K562 (cell line): ENCODE data around the gene DPP9. TPM values are rescaled to one million over a fixed set of nuclear protein-coding genes. Genes with fewer than 3 reads are reported as not detected.
A peak's percentile ranks its signal among the peaks of the same experiment; 100 is the strongest.

ENCODE experiments used
- BMI1 ChIP-seq: fragments of 150-350 bp; IDR thresholded peaks from 2 replicates; pipeline ENCODE4 v1.6.1; 2014; ENCODE audit warnings: low read length
- CSDE1 ChIP-seq, 2 experiments: fragments of 450-650 bp; IDR thresholded peaks; 2 replicates each; pipeline ENCODE4 v1.6.1; 2016; ENCODE audit warnings: mild to moderate bottlenecking in 1 of 2
- DPF2 ChIP-seq: fragments of 450-650 bp; IDR thresholded peaks from 2 replicates; pipeline ENCODE4 v1.6.1; 2016
- EGR1 ChIP-seq: fragments of 450-650 bp; conservative IDR thresholded peaks from 2 replicates; pipeline ENCODE4 v1.6.1; 2017; ENCODE audit warnings: mild to moderate bottlenecking
- ILF3 ChIP-seq: fragments of 450-650 bp; IDR thresholded peaks from 2 replicates; pipeline ENCODE4 v1.6.1; 2018; ENCODE audit warnings: antibody characterized with exemption, mild to moderate bottlenecking, moderate library complexity, borderline replicate concordance
- MYC ChIP-seq, 2 experiments: fragments of 250-450 bp in 1 of 2; sonication (Bioruptor Pico) in 1 of 2; IDR thresholded peaks; 2 replicates each; pipeline versions ENCODE4 v1.5.1 to v1.6.1; 2012 to 2021; ENCODE audit warnings: low read depth in 2 of 2, borderline replicate concordance in 1 of 2, improper control_type of control experiment in 1 of 2, low read length in 1 of 2, mild to moderate bottlenecking in 1 of 2, moderate library complexity in 1 of 2
- NCOA6 ChIP-seq: fragments of 450-650 bp; IDR thresholded peaks from 2 replicates; pipeline ENCODE4 v1.6.1; 2017; ENCODE audit warnings: mild to moderate bottlenecking
- NR2C1 ChIP-seq, 2 experiments: fragments of 450-650 bp; IDR thresholded peaks; 2 replicates each; pipeline ENCODE4 v1.6.1; 2017; ENCODE audit warnings: mild to moderate bottlenecking in 2 of 2, antibody characterized with exemption in 1 of 2, inconsistent platforms in 1 of 2, missing compliant biosample characterization in 1 of 2, missing genetic modification characterization in 1 of 2
- OTX1 ChIP-seq: fragments of 450-650 bp; formaldehyde crosslinking; IDR thresholded peaks from 2 replicates; pipeline ENCODE4 v1.4.0; 2022; ENCODE audit warnings: mild to moderate bottlenecking
- PTBP1 ChIP-seq: fragments of 200-400 bp; formaldehyde crosslinking; IDR thresholded peaks from 2 replicates; pipeline ENCODE4 v1.6.1; 2017; ENCODE audit warnings: low read depth, low read length
- RNF2 ChIP-seq: sonication (generic); IDR thresholded peaks from 2 replicates; pipeline ENCODE4 v1.6.1; 2016
- SMAD1 ChIP-seq: fragments of 150-350 bp; IDR thresholded peaks from 2 replicates; pipeline ENCODE4 v1.6.1; 2014; ENCODE audit warnings: low read length, low read depth; ENCODE audit not compliant: partially characterized antibody
- SP2 ChIP-seq: IDR thresholded peaks from 2 replicates; pipeline ENCODE4 v1.6.1; 2011; ENCODE audit warnings: mild to moderate bottlenecking, low read depth, low read length, moderate library complexity; ENCODE audit not compliant: poor library complexity, severe bottlenecking; ENCODE audit errors: extremely low read depth
- ZNF436 ChIP-seq: fragments of 250-450, 450-650 bp; sonication (Bioruptor Pico); formaldehyde crosslinking; IDR thresholded peaks from 2 replicates; pipeline ENCODE4 v1.7.0; 2020; ENCODE audit warnings: mild to moderate bottlenecking
- polyA plus RNA-seq, 8 experiments: library from polyadenylated mRNA; depleted of rRNA in 4 of 8; stranded (reverse) in 5 of 8; unstranded in 3 of 8; fragments of >200 nt; fragmentation: Nextera tagmentation in 2 of 8; fragmentation: Illumina TruSeq in 1 of 8; extraction: Ambion mirVana in 2 of 8; extraction: Trizol in 1 of 8; gene quantifications; 2 replicates each; pipeline versions ENCODE4 v1.2.1 to v1.2.3, GENCODE V29; 2011 to 2014; ENCODE audit warnings: inconsistent platforms in 1 of 8, missing spikeins in 1 of 8
- total RNA-seq, 7 experiments: library from RNA; depleted of rRNA in 6 of 7; stranded (reverse); fragments of >200 nt in 6 of 7; fragmentation: Illumina TruSeq in 2 of 7; extraction: Trizol in 2 of 7; gene quantifications; 2 replicates each; pipeline versions ENCODE4 v1.2.1 to v1.2.3, GENCODE V29; 2011 to 2021; ENCODE audit warnings: low replicate concordance in 1 of 7
- TF ChIP-seq, protein P1 (sequence below): sonication (generic); formaldehyde crosslinking; IDR thresholded peaks from 2 replicates; pipeline ENCODE4 v1.8.0; 2022; ENCODE audit warnings: missing genetic modification reagents, mild to moderate bottlenecking, moderate library complexity, borderline replicate concordance
- TF ChIP-seq, protein P2 (sequence below), 2 experiments: fragments of 450-650 bp in 1 of 2; sonication (generic) in 1 of 2; formaldehyde crosslinking; conservative IDR thresholded peaks; 2 replicates each; pipeline versions ENCODE4 v1.4.0 to v1.8.1; 2020 to 2022; ENCODE audit warnings: mild to moderate bottlenecking in 1 of 2, missing genetic modification reagents in 1 of 2
- TF ChIP-seq, protein P3 (sequence below): fragments of 250-450 bp; sonication (Bioruptor Pico); IDR thresholded peaks from 2 replicates; pipeline ENCODE4 v1.4.0; 2020; ENCODE audit warnings: borderline replicate concordance
- TF ChIP-seq, protein P4 (sequence below), 2 experiments: fragments of 450-650 bp; conservative IDR thresholded peaks; 2 replicates each; pipeline ENCODE4 v1.6.1; 2017; ENCODE audit warnings: mild to moderate bottlenecking in 2 of 2, moderate library complexity in 2 of 2
- TF ChIP-seq, protein P5 (sequence below): IDR thresholded peaks from 2 replicates; pipeline ENCODE4 v1.6.1; 2011; ENCODE audit warnings: borderline replicate concordance, low read depth, mild to moderate bottlenecking, moderate library complexity, low read length; ENCODE audit not compliant: insufficient read depth, poor library complexity, severe bottlenecking

Gene DPP9
- total and polyA plus RNA-seq, 9 of the 15 experiments (the other 6 are each of a cell fraction or from before 2014, with no cell fraction given) = 0.90 to 66.7 (median 24.5) TPM

DNA sequence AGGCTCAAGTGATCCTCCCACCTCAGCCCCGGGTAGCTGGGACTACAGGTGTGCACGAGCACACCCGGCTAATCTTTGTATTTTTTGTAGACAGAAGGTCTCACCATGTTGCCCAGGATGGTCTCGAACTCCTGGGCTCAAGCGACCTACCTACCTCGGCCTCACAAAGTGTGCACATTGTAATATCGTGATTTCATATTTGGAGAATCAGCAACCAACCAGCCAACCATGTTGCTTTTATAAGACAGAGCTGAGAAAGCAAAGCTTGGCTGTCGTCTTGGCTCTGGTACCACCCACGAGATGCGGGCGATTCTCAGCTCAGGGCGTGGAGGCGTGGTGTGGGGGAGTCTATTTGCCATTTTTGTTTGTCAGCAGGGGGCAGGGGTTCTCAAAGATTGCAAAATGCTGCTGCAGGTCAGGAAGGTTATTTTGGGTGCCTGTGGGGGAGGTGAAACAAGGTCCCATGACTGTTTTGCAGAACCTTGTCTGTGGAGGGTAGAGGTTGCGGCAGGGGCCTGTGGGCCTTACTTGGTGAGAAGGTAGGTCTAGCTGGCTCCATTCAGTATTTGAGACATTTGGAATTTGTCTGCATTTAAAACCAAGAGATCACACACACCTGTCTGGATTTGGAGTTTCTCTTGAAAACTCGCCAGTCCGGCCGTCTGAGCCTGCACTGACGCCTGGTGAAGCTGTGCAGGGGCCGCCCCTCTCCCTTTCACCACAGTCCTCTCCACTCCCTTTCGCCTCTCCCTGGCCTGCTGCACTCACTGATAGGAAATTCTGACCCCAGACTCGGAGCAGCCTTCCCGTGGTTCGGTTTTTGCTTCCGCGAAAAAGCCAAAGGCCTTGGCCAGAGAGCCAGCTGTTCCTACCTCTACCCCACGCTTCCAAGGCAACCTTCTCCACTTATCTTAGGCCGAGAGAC, 68.9 kb downstream of the DPP9 start (continued):
- TF ChIP-seq, protein P1, sequence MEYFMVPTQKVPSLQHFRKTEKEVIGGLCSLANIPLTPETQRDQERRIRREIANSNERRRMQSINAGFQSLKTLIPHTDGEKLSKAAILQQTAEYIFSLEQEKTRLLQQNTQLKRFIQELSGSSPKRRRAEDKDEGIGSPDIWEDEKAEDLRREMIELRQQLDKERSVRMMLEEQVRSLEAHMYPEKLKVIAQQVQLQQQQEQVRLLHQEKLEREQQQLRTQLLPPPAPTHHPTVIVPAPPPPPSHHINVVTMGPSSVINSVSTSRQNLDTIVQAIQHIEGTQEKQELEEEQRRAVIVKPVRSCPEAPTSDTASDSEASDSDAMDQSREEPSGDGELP = peak; percentile 14; the same call in 1 of the 2 replicates
- TF ChIP-seq OTX1 (CRISPR knock-in tag) = 0 out of 2 replicates have a peak, but pooled peaks have one; percentile 33
- TF ChIP-seq CSDE1 (IDR thresholded peaks at IDR 0.05) = no peak
- no peak for TF ChIP-seq BMI1
- TF ChIP-seq SMAD1 = no peak
- TF ChIP-seq, protein P2, sequence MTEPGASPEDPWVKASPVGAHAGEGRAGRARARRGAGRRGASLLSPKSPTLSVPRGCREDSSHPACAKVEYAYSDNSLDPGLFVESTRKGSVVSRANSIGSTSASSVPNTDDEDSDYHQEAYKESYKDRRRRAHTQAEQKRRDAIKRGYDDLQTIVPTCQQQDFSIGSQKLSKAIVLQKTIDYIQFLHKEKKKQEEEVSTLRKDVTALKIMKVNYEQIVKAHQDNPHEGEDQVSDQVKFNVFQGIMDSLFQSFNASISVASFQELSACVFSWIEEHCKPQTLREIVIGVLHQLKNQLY (CRISPR knock-in tag; conservative IDR thresholded peaks at IDR 0.05) = no peak
- TF ChIP-seq NCOA6 = no peak
- TF ChIP-seq, protein P3, sequence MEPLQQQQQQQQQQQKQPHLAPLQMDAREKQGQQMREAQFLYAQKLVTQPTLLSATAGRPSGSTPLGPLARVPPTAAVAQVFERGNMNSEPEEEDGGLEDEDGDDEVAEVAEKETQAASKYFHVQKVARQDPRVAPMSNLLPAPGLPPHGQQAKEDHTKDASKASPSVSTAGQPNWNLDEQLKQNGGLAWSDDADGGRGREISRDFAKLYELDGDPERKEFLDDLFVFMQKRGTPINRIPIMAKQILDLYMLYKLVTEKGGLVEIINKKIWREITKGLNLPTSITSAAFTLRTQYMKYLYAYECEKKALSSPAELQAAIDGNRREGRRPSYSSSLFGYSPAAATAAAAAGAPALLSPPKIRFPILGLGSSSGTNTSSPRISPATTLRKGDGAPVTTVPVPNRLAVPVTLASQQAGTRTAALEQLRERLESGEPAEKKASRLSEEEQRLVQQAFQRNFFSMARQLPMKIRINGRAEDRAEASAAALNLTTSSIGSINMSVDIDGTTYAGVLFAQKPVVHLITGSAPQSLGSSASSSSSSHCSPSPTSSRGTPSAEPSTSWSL (CRISPR knock-in tag) = no peak
- TF ChIP-seq RNF2 = peak; percentile 51; the same call in 1 of the 2 replicates
- TF ChIP-seq, protein P4, sequence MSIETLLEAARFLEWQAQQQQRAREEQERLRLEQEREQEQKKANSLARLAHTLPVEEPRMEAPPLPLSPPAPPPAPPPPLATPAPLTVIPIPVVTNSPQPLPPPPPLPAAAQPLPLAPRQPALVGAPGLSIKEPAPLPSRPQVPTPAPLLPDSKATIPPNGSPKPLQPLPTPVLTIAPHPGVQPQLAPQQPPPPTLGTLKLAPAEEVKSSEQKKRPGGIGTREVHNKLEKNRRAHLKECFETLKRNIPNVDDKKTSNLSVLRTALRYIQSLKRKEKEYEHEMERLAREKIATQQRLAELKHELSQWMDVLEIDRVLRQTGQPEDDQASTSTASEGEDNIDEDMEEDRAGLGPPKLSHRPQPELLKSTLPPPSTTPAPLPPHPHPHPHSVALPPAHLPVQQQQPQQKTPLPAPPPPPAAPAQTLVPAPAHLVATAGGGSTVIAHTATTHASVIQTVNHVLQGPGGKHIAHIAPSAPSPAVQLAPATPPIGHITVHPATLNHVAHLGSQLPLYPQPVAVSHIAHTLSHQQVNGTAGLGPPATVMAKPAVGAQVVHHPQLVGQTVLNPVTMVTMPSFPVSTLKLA (conservative IDR thresholded peaks at IDR 0.05) = 0 out of 4 replicates have a peak, but pooled peaks of 1 of the 2 experiments have one; percentile 43
- TF ChIP-seq PTBP1 = no peak
- TF ChIP-seq, protein P5, sequence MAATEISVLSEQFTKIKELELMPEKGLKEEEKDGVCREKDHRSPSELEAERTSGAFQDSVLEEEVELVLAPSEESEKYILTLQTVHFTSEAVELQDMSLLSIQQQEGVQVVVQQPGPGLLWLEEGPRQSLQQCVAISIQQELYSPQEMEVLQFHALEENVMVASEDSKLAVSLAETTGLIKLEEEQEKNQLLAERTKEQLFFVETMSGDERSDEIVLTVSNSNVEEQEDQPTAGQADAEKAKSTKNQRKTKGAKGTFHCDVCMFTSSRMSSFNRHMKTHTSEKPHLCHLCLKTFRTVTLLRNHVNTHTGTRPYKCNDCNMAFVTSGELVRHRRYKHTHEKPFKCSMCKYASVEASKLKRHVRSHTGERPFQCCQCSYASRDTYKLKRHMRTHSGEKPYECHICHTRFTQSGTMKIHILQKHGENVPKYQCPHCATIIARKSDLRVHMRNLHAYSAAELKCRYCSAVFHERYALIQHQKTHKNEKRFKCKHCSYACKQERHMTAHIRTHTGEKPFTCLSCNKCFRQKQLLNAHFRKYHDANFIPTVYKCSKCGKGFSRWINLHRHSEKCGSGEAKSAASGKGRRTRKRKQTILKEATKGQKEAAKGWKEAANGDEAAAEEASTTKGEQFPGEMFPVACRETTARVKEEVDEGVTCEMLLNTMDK = no peak
- peak; percentile 91 for TF ChIP-seq EGR1
- no peak for TF ChIP-seq SP2
- 0 out of 2 replicates have a peak, but pooled peaks have one; percentile 13 for TF ChIP-seq MYC (IDR thresholded peaks at IDR 0.05; ENCODE audit: low read depth, low read length)
- TF ChIP-seq MYC (CRISPR knock-in tag; IDR thresholded peaks at IDR 0.05; ENCODE audit: borderline replicate concordance, low read depth) = no peak
- 0 out of 2 replicates have a peak, but pooled peaks have one; percentile 33 for TF ChIP-seq DPF2
- TF ChIP-seq ILF3 = no peak
- TF ChIP-seq ZNF436 (CRISPR knock-in tag) = no peak
- TF ChIP-seq NR2C1 (IDR thresholded peaks at IDR 0.05) = no peak
- TF ChIP-seq NR2C1 (tag; IDR thresholded peaks at IDR 0.05) = peak; percentile 45; the same call in 1 of the 2 replicates
